ENCODE data around the gene FSHR.

FSHR gene

DNA sequence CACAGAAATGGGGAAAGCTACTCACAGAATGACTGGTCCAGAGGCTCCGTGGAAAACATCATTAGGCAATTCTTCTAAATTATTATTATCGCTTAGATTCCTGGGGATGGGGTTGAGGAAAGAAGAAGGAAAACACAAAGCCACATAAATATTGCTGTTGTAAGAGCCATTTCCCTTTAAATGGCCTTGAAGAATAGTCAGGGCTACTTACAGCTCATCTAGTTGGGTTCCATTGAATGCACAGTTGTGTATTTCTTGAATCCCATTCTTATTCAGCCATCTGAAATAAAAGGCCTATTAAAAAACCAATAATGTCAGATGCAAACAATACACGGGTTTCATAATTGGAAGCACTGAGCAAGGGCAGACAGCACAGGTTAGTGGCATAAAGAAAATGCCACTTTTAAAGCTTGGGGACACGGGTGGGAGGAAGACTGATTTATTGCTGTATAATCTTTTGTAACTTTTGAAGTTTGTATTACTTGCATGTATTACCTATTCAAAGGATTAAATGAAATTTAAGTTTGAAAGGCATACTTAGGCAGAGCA lies 171.4 kb downstream of the FSHR start:
- Histone ChIP-seq H3K27ac (replicated peaks) (no peak overlapping the region), H3K27me3 (ENCODE audit: insufficient read depth, poor library complexity, severe bottlenecking) (no peaks in the 10 kb centered on the region), H3K4me3 (replicated peaks; ENCODE audit: insufficient read depth, low read length) (no peak overlapping the region)
- TF ChIP-seq SPI1 (IDR thresholded peaks at IDR 0.05; ENCODE audit: borderline replicate concordance, low read depth) = no peak
- no peak for TF ChIP-seq POLR2AphosphoS5 (IDR thresholded peaks at IDR 0.05; ENCODE audit: low read depth)
- TF ChIP-seq, protein P1, sequence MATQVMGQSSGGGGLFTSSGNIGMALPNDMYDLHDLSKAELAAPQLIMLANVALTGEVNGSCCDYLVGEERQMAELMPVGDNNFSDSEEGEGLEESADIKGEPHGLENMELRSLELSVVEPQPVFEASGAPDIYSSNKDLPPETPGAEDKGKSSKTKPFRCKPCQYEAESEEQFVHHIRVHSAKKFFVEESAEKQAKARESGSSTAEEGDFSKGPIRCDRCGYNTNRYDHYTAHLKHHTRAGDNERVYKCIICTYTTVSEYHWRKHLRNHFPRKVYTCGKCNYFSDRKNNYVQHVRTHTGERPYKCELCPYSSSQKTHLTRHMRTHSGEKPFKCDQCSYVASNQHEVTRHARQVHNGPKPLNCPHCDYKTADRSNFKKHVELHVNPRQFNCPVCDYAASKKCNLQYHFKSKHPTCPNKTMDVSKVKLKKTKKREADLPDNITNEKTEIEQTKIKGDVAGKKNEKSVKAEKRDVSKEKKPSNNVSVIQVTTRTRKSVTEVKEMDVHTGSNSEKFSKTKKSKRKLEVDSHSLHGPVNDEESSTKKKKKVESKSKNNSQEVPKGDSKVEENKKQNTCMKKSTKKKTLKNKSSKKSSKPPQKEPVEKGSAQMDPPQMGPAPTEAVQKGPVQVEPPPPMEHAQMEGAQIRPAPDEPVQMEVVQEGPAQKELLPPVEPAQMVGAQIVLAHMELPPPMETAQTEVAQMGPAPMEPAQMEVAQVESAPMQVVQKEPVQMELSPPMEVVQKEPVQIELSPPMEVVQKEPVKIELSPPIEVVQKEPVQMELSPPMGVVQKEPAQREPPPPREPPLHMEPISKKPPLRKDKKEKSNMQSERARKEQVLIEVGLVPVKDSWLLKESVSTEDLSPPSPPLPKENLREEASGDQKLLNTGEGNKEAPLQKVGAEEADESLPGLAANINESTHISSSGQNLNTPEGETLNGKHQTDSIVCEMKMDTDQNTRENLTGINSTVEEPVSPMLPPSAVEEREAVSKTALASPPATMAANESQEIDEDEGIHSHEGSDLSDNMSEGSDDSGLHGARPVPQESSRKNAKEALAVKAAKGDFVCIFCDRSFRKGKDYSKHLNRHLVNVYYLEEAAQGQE (IDR thresholded peaks at IDR 0.05; ENCODE audit: insufficient replicate concordance, low read depth) = no peak
- TF ChIP-seq, protein P2, sequence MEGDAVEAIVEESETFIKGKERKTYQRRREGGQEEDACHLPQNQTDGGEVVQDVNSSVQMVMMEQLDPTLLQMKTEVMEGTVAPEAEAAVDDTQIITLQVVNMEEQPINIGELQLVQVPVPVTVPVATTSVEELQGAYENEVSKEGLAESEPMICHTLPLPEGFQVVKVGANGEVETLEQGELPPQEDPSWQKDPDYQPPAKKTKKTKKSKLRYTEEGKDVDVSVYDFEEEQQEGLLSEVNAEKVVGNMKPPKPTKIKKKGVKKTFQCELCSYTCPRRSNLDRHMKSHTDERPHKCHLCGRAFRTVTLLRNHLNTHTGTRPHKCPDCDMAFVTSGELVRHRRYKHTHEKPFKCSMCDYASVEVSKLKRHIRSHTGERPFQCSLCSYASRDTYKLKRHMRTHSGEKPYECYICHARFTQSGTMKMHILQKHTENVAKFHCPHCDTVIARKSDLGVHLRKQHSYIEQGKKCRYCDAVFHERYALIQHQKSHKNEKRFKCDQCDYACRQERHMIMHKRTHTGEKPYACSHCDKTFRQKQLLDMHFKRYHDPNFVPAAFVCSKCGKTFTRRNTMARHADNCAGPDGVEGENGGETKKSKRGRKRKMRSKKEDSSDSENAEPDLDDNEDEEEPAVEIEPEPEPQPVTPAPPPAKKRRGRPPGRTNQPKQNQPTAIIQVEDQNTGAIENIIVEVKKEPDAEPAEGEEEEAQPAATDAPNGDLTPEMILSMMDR (IDR thresholded peaks at IDR 0.05; ENCODE audit: insufficient read depth, low read length) = no peak
- no peak for TF ChIP-seq GABPA (IDR thresholded peaks at IDR 0.05; ENCODE audit: low read depth)
- DNase-seq (ENCODE audit: low read depth in 1 of 2, low spot score in 1 of 2) = no peak

DNA sequence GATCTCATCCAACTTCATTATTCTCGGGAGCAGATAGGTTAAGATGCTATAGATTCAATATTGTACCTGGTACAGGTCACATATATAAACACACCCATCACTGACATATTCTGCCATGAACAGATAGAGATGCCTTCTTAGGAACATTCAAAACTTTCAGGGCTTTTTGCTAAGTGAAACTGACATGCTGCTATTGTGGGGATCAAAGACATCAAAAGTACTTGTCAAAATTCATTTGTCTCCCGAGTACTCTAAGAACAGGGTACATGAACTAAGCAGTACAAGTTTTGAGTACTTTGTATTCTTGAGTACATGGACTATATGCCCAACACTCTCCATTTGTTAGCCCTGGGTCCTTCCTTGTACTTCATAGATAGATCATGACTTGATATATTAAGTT lies 173.5 kb downstream of the FSHR start:
- H3K4me3 ChIP-seq (replicated peaks; ENCODE audit: insufficient read depth, low read length) = no peak overlapping the region
- H3K27me3 ChIP-seq (ENCODE audit: insufficient read depth, poor library complexity, severe bottlenecking) = no peaks in the 10 kb centered on the region
- TF ChIP-seq POLR2AphosphoS5 (IDR thresholded peaks at IDR 0.05; ENCODE audit: low read depth) = no peak
- TF ChIP-seq SPI1 (IDR thresholded peaks at IDR 0.05; ENCODE audit: borderline replicate concordance, low read depth) = no peak
- TF ChIP-seq, protein P1 (IDR thresholded peaks at IDR 0.05; ENCODE audit: insufficient replicate concordance, low read depth) = no peak
- no peak for TF ChIP-seq GABPA (IDR thresholded peaks at IDR 0.05; ENCODE audit: low read depth)
- TF ChIP-seq, protein P2 (IDR thresholded peaks at IDR 0.05; ENCODE audit: insufficient read depth, low read length) = no peak
- DNase-seq (ENCODE audit: low read depth in 1 of 2, low spot score in 1 of 2) = no peak
- H3K27ac ChIP-seq (replicated peaks) = no peak overlapping the region

DNA sequence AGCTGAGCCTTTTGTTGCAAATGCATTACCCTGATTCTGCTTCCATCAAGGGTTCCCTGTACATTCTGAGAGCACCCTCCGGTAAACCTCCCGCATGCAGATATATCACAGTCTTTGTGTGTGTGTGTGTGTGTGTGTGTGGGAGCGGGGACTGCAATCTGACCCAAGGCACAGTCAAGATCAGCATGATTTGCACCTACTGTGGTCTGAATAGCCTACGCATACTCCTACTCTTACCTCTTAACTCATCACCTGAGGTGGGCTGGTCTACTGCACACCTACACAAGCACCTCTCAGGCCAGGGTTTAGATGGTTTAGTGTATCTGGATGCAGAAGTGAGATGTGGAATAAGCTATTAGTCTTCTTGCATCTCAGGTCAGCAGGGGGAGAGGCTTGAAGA lies 174.6 kb downstream of the FSHR start:
- Histone ChIP-seq H3K27me3 (ENCODE audit: insufficient read depth, poor library complexity, severe bottlenecking) (no peaks in the 10 kb centered on the region), H3K27ac (replicated peaks) (no peak overlapping the region), H3K4me3 (replicated peaks; ENCODE audit: insufficient read depth, low read length) (no peak overlapping the region)
- no peak for DNase-seq (ENCODE audit: low read depth in 1 of 2, low spot score in 1 of 2)
- TF ChIP-seq, protein P1 (IDR thresholded peaks at IDR 0.05; ENCODE audit: insufficient replicate concordance, low read depth) = no peak
- TF ChIP-seq POLR2AphosphoS5 (IDR thresholded peaks at IDR 0.05; ENCODE audit: low read depth) (no peak), SPI1 (IDR thresholded peaks at IDR 0.05; ENCODE audit: borderline replicate concordance, low read depth) (no peak), GABPA (IDR thresholded peaks at IDR 0.05; ENCODE audit: low read depth) (no peak)
- TF ChIP-seq, protein P2 (IDR thresholded peaks at IDR 0.05; ENCODE audit: insufficient read depth, low read length) = no peak

All from HL-60 (cell line).